NCI-H510A (cell line): ENCODE data around the gene CALHM1.
"Not testable (repeated sequence)": the region's sequence is repeated elsewhere in the genome, so short reads cannot be mapped to it uniquely, and the experiment has no call there.

Experiments
- DNase-seq: peaks from one replicate; lab custom pipeline; 2025; lab: John Stamatoyannopoulos, UW

Gene CALHM1

DNA sequence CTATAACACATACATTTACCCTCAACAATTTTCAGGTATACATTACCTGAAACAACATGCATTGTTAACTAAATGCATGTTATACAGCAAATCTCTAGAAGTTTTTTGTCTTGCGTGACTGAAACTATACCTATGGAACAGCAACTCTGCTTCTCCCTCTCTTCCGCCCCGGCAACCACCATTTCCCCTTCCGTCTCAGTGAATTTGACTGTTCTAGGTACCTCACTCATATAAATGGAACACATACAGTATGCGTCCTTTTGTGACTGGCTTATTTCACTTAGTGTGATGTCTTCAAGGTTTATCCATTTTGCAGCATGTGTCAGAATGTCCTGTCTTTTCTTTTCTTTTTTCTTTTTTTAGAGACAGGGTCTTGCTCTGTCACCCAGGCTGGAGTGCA is 29.1 kb downstream of the CALHM1 start:
- DNase-seq, result no peak

DNA sequence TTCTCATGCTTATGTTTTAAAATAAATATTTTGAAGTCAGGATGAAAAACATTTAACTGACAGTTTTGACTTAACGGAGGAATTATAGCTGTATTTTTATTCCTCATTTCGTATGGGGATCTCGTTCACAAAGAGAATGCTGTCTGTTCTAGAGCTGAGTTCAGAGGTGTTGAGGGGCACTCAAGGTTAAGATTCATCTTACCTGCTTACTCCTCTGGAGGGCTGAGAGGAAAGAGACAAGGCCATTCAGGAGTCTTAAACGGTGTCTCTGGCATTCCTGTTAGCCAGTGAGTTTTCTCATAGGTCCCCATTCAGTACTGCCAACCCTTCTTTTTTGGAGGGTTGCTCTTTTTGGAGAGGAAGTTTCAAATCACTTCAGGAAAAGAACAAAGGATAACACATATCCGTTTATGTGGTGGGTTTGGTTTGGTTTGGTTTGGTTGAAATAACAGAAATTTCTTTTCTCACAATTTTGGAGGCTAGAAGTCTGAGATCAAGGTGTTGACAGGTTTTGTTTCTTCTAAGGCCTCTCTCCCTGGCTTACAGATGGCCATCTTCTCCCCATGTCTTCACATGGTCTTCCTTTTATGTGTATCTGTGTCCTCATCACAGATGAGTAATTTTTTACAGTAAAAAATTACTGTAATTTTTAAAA is 29.6 kb downstream of the CALHM1 start:
- no peak for DNase-seq

GRCh38 chr10:103427866-103428265 is 30.8 kb downstream of the CALHM1 start:
- DNase-seq, result no peak

GRCh38 chr10:103423748-103424147 is 35.0 kb downstream of the CALHM1 start:
- DNase-seq, result no peak

DNA sequence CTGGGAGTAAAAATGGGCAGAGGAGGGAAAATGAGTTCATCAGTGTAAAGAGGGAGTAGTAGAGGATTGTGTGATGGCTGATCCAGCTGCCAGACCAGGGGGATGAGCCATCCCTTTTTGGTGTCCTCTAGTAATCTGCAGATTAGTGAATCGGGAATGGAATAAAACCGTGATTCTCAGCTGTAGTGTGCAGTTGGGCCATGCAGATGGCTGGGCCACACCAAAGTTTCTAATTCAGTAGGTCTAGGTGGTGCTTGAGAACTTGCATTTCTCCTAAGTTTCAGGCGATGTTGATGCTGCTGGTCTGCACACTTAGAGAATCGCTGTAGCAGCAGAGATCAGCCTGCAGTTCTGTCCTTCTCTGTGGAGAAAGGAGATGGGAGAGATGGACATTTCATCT is 39.6 kb downstream of the CALHM1 start:
- no peak for DNase-seq

GRCh38 chr10:103417601-103418000 is 41.1 kb downstream of the CALHM1 start:
- DNase-seq, result no peak

DNA sequence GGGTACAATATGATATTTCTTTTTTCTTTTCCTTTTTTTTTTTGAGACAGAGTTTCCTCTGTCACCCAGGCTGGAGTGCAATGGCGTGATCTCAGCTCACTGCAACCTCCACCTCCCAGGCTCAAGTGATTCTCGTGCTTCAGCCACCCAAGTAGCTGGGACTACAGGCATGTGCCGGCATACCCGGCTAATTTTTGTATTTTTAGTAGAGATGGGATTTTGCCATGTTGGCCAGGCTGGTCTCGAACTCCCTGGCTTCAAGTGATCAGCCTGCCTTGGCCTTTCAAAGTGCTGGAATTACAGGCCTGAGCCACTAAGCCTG is 41.6 kb downstream of the CALHM1 start:
- not testable (repeated sequence) for DNase-seq

DNA sequence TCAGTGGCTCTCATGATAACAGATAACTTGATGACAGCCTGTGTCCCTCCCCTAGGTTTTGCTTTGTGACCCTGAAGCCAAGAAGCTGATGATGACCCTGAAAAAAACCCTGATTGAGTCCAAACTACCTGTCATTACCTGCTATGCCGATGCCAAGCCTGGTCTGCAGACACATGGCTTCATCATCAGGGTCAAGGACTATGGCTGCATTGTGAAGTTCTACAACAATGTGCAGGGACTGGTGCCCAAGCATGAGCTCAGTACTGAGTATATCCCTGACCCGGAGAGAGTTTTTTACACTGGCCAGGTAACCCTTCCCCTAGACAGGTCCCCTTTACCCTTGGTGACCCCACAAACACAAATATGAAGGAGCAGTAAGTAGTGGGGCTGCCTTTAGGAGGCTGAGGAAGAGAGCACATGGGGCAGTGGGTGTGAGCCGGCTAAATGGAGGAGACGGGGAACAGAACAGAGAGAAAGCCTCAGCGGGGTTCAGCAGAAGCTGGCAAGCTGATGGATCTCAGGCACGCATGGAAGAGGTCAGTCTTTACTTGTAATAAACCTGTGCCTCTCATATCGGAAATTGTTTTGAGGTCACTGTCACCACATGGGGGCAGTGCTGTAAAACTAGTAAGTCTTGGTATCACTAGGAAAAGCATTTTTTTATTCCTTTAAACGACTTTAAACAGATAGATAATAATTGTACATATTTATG is 42.1 kb downstream of the CALHM1 start:
- DNase-seq, result peak; percentile 9

GRCh38 chr10:103415581-103415980 is 43.1 kb downstream of the CALHM1 start:
- no peak for DNase-seq

GRCh38 chr10:103413564-103413963 is 45.1 kb downstream of the CALHM1 start:
- no peak for DNase-seq
